Osteocyte (in vitro differentiated cells): ENCODE data around the gene VWDE. TPM values are rescaled to one million over a fixed set of nuclear protein-coding genes. Genes with fewer than 3 reads are reported as not detected.
"Not testable (repeated sequence)": the region's sequence is repeated elsewhere in the genome, so short reads cannot be mapped to it uniquely, and the experiment has no call there.

Experiments used
- DNase-seq: peaks from one replicate; pipeline ENCODE4 v3.0.0; 2021; ENCODE audit warnings: mixed read lengths; ENCODE audit not compliant: unreplicated experiment; ENCODE audit errors: extremely low spot score
- H3K27ac Mint-ChIP-seq: one replicate; pipeline ENCODE4 v1.8.0; 2021; ENCODE audit warnings: mild to moderate bottlenecking, mixed read lengths; ENCODE audit not compliant: unreplicated experiment
- H3K27me3 Mint-ChIP-seq: one replicate; pipeline ENCODE4 v1.8.0; 2021; ENCODE audit warnings: mixed read lengths; ENCODE audit not compliant: unreplicated experiment
- H3K36me3 Mint-ChIP-seq: one replicate; pipeline ENCODE4 v1.8.0; 2021; ENCODE audit warnings: mixed read lengths; ENCODE audit not compliant: unreplicated experiment
- H3K4me1 Mint-ChIP-seq: one replicate; pipeline ENCODE4 v1.8.0; 2021; ENCODE audit warnings: mixed read lengths; ENCODE audit not compliant: unreplicated experiment
- H3K4me3 Mint-ChIP-seq: one replicate; pipeline ENCODE4 v1.8.0; 2021; ENCODE audit warnings: mild to moderate bottlenecking, moderate library complexity, mixed read lengths; ENCODE audit not compliant: unreplicated experiment
- H3K9me3 Mint-ChIP-seq: one replicate; pipeline ENCODE4 v1.8.0; 2021; ENCODE audit warnings: mixed read lengths; ENCODE audit not compliant: unreplicated experiment
- long read RNA-seq: library from polyadenylated mRNA; unstranded; transcript quantifications from one replicate; pipeline ENCODE4 v2.0.0, GENCODE V29; 2021
- total RNA-seq: library from RNA; stranded (reverse); gene quantifications from 2 replicates; pipeline ENCODE4 v1.2.1, GENCODE V29; 2021
- TF ChIP-seq, protein P1 (sequence below): fragments of 200-600 bp; sonication (generic); IDR thresholded peaks from 2 replicates; pipeline ENCODE4 v1.5.0; 2021; ENCODE audit warnings: antibody characterized with exemption, mild to moderate bottlenecking, moderate library complexity

Gene VWDE
- total RNA-seq, result not detected in 2 replicates
- long read RNA-seq, result 0 reads

- H3K27ac Mint-ChIP-seq, result no peak within 1 kb of the TSS
Measured at GRCh38 chr7:12403287-12404181, at the start of gene VWDE. VWDE (minus strand) TSS chr7:12403865; CDS start chr7:12403716, 149 bp downstream.

DNA sequence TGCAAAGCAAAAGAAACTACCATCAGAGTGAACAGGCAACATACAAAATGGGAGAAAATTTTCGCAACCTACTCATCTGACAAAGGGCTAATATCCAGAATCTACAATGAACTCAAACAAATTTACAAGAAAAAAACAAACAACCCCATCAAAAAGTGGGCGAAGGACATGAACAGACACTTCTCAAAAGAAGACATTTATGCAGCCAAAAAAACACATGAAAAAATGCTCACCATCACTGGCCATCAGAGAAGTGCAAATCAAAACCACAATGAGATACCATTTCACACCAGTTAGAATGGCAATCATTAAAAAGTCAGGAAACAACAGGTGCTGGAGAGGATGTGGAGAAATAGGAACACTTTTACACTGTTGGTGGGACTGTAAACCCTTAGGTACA lies 49.5 kb upstream of the VWDE start:
- H3K9me3 Mint-ChIP-seq, H3K4me3 Mint-ChIP-seq, H3K4me1 Mint-ChIP-seq, H3K27ac Mint-ChIP-seq, H3K36me3 Mint-ChIP-seq, DNase-seq: not testable (repeated sequence)
- H3K27me3 Mint-ChIP-seq, result peaks cover 25% of the 10 kb centered on the region

More at GRCh38 chr7:12403287-12404181, at the start of gene VWDE:
- Mint-ChIP-seq H3K27me3 (peaks cover 60% of the 10 kb centered on the region), H3K36me3 (no peaks in the 10 kb centered on the region), H3K4me3 (peak within 1 kb of the TSS; percentile 70), H3K9me3 (peaks cover 5% of the 10 kb centered on the region), H3K4me1 (peaks cover 12% of the 10 kb centered on the region)
- TF ChIP-seq, protein P1, sequence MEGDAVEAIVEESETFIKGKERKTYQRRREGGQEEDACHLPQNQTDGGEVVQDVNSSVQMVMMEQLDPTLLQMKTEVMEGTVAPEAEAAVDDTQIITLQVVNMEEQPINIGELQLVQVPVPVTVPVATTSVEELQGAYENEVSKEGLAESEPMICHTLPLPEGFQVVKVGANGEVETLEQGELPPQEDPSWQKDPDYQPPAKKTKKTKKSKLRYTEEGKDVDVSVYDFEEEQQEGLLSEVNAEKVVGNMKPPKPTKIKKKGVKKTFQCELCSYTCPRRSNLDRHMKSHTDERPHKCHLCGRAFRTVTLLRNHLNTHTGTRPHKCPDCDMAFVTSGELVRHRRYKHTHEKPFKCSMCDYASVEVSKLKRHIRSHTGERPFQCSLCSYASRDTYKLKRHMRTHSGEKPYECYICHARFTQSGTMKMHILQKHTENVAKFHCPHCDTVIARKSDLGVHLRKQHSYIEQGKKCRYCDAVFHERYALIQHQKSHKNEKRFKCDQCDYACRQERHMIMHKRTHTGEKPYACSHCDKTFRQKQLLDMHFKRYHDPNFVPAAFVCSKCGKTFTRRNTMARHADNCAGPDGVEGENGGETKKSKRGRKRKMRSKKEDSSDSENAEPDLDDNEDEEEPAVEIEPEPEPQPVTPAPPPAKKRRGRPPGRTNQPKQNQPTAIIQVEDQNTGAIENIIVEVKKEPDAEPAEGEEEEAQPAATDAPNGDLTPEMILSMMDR, result no peak
- DNase-seq, result no peak

DNA sequence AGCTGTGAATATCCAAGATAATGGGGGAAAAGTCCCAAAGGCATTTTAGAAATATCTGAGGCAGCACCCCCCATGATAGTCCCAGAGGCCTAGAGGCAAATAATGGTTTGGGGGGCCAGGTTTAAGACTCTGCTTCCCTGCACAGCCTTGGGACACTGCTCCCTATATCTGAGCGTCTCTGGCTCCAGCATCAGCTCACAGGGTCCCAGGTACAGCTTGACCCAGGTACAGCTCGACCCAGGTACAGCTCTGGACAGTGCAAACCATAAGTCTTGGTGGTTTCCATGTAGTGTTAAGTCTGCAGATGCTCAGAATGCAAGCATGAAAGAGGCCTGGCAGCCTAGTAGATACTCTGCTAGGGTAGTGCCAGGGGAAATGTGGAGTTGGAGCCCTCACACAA lies 47.0 kb upstream of the VWDE start:
- no peak for DNase-seq
- Mint-ChIP-seq H3K27me3 (peaks cover 31% of the 10 kb centered on the region), H3K36me3 (no peaks in the 10 kb centered on the region), H3K9me3 (no peaks in the 10 kb centered on the region), H3K4me3 (no peak overlapping the region), H3K4me1 (no peaks in the 10 kb centered on the region), H3K27ac (no peak overlapping the region)
- TF ChIP-seq, protein P1, result no peak

DNA sequence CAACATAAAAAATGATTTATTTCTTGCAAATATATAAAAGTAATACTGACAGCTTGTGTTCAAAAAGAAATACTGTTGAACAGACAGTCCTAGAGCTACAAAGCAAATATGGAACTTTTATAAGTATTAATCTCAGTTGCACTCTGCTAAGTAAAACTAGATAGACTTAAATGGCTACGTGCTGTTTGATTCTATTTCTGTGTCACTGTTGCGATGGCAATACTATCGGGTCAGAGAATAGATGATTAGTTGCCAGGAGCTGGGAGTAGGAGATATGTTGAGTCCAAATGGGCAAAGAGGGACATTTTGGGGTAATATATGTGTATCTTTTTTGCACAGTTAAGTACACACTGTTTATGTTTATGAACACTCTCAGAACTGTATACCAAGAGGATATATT lies 41.1 kb upstream of the VWDE start:
- Mint-ChIP-seq H3K36me3 (no peaks in the 10 kb centered on the region), H3K27me3 (peaks cover 25% of the 10 kb centered on the region), H3K4me1 (no peaks in the 10 kb centered on the region), H3K9me3 (no peaks in the 10 kb centered on the region), H3K4me3 (no peak overlapping the region), H3K27ac (no peak overlapping the region)
- DNase-seq, result no peak
- TF ChIP-seq, protein P1, result no peak

GRCh38 chr7:12440229-12440628 lies 36.6 kb upstream of the VWDE start:
- no peak for DNase-seq
- H3K36me3 Mint-ChIP-seq, result no peaks in the 10 kb centered on the region
- TF ChIP-seq, protein P1, result no peak
- H3K4me3 Mint-ChIP-seq, result no peak overlapping the region
- H3K4me1 Mint-ChIP-seq, result no peaks in the 10 kb centered on the region
- H3K9me3 Mint-ChIP-seq, result no peaks in the 10 kb centered on the region
- peaks cover 8% of the 10 kb centered on the region for H3K27me3 Mint-ChIP-seq
- H3K27ac Mint-ChIP-seq, result no peak overlapping the region
